K562 treated with DMSO at 1 percent for 4 hours (cell line): ENCODE data around the gene SNRPD3. TPM values are rescaled to one million over a fixed set of nuclear protein-coding genes. Genes with fewer than 3 reads are reported as not detected.

ENCODE experiments used
- total RNA-seq: library from RNA; unstranded; fragments of 300-600 nt; gene quantifications from 2 replicates; pipeline ENCODE4 v1.2.3, GENCODE V29; 2022; ENCODE audit not compliant: insufficient read depth

The SNRPD3 gene
- total RNA-seq = 69.4 and 83.1 TPM in 2 replicates

DNA sequence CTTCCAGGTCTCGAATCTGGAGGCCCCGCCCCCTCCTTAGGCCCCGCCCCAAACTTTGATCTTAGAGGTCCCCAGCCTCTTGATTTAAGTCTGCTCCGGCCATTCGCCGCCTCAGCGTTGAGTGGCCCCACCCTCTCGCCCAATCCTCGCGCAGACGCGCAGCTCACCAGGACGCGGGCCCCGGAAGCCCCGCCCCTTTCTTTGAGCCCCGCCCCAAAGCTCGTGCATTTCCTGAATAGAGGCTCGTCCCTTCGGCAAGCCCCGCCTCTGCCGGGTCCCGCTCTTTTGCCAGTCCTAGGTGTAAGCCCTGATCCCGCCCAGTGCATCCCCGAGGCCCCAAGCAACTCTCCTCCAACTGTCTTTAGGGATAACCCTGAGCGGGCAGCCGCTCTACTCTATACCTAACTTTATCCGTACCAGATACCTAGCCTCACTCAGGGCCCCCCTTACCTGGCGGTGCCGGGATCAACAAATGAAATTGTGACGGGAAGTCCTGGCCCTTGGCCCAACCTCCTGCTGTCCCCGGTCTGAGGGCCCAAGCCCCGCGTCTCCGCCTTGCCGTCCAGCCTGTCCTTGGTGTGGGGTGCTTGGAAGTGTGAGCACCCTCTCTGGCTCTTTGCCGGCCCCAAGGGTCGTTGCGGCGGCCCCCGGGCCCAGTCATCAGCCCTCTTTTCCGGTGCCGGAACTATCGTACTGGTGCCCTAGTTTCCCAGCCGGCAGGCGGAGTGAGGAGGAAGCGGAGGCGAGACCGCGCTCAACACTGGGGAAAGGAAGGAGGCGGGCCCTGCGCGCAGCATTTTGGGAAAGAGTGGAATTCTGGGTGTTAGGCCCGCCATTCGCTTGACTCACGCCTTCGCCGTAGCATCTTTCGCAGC lies at the start of gene SNRPD3:
TSS of gene SNRPD3 (plus strand) at position 835 of the 875 bp plus-strand sequence. CDS start 1,676 bp downstream, outside the sequence.

GRCh38 chr22:24554313-24555164 lies 1.3 kb upstream of the SNRPD3 start, which contains the start of gene GUCD1:
TSS of gene GUCD1 (minus strand) at chr22:24555138. CDS start at chr22:24554991, 147 bp downstream.

GRCh38 chr22:24592851-24593558 lies 37.2 kb downstream of the SNRPD3 start, which contains the start of gene LRRC75B:
TSS of gene LRRC75B (minus strand) at chr22:24593073. CDS start at chr22:24593039, 34 bp downstream.

GRCh38 chr22:24602847-24603769 lies 47.3 kb downstream of the SNRPD3 start, which contains the start of gene GGT1:
TSS of gene GGT1 (plus strand) at chr22:24603193. CDS start at chr22:24611082, 7,889 bp downstream.

Other genes with a start within 250 kb of the SNRPD3 start
- 3.0 and 3.5 TPM in 2 replicates for gene ADORA2A, start 128.4 kb upstream of the SNRPD3 start, total RNA-seq
- gene UPB1, start 60.7 kb upstream of the SNRPD3 start, total RNA-seq = 0.53 TPM in 1 of 2 replicates, not detected in the other
- gene GUCD1, start 861 bp upstream of the SNRPD3 start, total RNA-seq = 45.0 and 50.7 TPM in 2 replicates
- gene LRRC75B, start 37.1 kb downstream of the SNRPD3 start, total RNA-seq = 2.1 TPM in 1 of 2 replicates, not detected in the other
- gene GGT1, start 47.2 kb downstream of the SNRPD3 start, total RNA-seq = 22.2 and 24.6 TPM in 2 replicates
- gene PIWIL3, start 218.7 kb downstream of the SNRPD3 start, total RNA-seq = not detected in 2 replicates